Stimulated activated CD4-positive, alpha-beta T cell treated with anti-CD3 and anti-CD28 coated beads, TNF-alpha, amount 100 ng/mL, for 4 hours (primary cell): ENCODE measurements around the gene DHRS12.

Experiments used
- DNase-seq, 3 experiments: peaks; one replicate each; pipeline ENCODE4 v3.0.0-alpha.2; 2020; ENCODE audit warnings: low read depth in 3 of 3

Gene DHRS12, protein sequence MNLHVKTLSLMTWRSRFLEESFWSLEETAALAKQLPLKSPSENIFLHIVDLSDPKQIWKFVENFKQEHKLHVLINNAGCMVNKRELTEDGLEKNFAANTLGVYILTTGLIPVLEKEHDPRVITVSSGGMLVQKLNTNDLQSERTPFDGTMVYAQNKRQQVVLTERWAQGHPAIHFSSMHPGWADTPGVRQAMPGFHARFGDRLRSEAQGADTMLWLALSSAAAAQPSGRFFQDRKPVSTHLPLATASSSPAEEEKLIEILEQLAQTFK

GRCh38 chr13:51803422-51804294 lies at the start of gene DHRS12:
TSS of gene DHRS12 (minus strand) at chr13:51804163. CDS start at chr13:51799659, 4,504 bp downstream.
- DNase-seq = peak; percentile 70 to 77 (median 72)

GRCh38 chr13:51849145-51850101 lies 45.5 kb upstream of the DHRS12 start:
- no peak for DNase-seq

DNA sequence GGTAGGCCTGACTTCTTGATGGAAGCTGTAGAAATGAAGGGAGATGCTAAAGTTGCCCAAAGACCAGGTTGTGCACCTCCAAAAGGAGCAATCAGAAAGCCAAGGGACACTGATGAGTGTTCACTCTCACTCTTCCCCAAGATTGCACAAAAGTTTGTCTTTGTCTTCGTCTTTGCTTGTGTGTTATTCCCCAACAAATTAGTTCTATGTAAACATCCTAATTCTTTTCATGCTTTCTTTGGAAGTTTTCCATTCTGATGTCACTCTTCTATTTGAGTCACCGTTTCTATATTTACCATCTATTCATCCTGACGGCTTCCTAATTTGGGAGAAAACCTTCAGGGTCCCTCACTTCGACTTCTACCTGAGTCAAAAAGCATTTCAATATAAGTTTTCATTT lies 44.7 kb upstream of the DHRS12 start:
- no peak for DNase-seq

GRCh38 chr13:51846756-51847155 lies 42.8 kb upstream of the DHRS12 start:
- DNase-seq = no peak

DNA sequence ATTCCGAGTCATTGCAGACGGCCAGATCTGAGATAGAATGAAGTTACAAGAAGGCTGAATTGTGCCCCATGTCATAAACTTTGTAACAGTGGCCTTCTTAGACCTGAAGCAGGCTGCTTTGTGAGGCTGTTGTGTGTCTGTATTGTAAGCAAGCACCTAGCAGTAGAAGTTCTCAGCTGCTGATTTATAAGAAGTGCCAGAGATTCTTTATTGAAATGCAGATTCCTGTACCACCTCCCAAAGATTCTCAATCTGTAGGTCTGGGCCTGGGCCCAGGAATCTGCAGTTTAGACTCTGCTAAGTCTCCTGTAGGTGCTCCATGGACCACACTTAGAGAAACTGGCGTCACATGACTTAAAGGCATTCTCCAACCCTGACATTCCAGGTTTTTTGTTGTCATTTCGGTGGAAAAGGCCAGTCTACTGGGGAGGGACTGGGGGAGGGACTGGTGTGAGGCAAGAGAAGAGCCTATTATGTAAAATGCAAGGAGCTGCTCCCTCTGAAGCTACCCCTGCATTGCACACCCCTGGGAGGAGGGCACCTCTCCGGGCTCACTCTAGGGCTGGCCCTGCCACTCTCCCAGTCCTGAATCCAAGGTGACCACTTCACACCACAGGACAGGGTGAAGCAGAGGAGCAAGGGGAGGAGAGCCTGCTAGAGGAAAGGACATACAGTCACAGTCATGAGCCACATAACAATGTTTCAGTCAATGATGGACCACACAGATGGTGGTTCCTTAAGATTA lies 41.8 kb upstream of the DHRS12 start:
- DNase-seq = no peak

- DNase-seq = peak in 1 of 3 experiments; percentile 27
Observed at GRCh38 chr13:51844862-51845573, 41.1 kb upstream of the DHRS12 start, which contains the start of gene TMEM272. TSS of gene TMEM272 (minus strand) at chr13:51845177. CDS start at chr13:51838530, 6,647 bp downstream.

GRCh38 chr13:51843529-51843928 lies 39.6 kb upstream of the DHRS12 start:
- DNase-seq = no peak

GRCh38 chr13:51841732-51842131 lies 37.8 kb upstream of the DHRS12 start:
- DNase-seq = no peak

DNA sequence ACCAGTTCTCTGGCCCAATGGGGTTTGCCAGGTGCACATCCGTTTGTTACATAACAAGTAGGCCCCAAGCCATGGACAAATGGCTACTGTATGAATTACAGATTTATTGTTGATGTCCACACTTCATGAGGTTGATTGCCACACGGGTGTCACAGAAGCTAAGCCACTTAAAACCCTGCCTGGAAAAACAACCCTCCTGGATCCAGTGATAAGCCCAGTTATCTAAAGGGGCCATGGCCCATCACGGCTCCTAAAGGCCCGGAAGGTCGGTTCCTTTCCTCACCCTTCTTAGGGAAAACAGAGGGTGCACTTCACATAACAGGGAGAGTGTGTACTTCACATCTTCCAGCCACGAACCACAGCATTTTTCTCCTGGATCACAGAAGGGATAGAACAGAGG lies 37.0 kb upstream of the DHRS12 start:
- no peak for DNase-seq

DNA sequence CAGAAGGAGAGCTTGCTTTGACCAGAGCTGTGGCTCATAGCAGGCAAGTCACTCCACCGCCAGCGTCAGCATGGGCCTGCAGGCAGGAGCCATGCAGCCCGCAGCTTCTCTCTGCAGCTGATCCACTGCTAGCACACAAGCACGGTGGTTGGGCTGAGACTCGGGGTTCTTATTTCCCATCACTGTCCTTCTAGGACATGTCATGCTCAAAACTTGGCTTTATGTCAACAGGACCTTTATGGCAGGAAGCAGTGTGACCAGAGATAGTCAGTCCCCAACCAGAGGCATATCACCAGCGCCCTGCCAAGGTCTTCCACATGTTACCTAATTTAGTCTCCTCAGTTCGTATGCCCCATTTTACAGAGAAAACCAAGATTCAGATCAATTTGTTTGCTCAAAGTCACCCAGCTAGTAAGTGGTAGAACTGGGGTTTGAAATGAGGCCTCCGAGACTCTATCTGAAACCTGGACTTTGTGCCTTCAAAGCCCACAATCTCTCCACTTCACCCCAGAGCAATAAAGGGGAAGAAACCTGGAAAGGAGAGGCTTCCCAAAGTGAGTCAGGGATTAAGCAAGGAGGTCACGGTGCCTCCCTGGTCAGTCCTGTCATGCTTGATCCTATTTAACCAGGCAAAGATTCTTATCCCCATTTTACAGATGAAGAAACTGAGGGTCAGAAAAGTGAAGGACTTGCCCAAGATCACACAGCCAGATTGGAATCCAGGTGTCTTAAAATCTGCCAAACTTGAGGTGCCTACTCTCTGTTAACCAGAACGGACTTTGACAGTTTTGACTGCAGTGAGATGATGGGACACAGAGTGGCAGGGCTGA lies 36.0 kb upstream of the DHRS12 start:
- DNase-seq = no peak

DNA sequence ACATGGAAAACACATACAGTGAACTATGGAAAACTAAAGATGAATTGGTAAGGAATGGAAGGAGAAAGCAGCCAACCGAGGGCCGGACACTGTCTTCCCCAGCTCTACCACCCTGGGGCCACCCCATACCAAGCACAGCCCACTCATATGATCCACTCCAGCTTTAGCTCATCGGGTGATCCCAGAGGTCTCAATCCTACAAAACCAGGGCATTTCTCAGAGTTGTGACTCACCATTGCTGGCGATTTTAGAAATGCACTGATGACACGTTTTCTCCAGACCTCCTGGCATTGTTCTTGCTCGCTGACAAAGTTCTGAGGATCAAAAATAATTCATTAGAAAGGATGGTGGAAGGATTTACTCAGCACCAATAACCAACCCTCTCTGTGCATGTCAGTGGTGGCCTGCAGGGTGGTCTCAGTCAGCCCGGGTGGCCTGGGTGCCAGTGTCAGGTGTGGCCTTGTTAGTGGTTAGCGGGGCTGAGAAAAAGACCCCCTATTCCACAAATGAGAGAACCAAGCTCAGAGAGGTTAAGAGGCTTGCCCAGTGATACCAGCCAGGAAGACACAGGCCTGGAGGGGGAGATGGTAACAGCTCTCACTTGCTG lies 34.4 kb upstream of the DHRS12 start:
- DNase-seq = no peak

GRCh38 chr13:51837016-51837415 lies 33.1 kb upstream of the DHRS12 start:
- no peak for DNase-seq

- no peak for DNase-seq
Observed at GRCh38 chr13:51834581-51835171, 30.7 kb upstream of the DHRS12 start.

DNA sequence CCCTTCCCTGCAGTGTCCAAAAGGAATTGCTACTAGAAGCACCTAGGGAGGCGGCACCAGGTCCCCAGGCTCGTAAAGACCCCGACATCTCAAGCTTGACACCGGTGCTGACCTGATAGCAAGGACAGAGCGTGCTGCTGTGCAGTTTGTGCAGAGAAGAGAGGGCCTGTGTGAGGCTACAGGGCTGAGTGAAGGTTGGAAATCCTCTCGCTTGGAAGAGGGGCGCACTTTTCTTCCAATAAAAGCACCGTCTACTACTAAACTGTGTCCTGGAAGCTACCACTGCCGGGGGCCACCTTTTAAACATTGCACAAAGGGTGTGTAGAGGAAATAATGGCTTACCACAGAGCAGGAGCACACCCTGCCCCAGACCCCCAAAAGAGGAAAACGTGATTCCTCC lies 30.0 kb upstream of the DHRS12 start:
- DNase-seq = no peak

GRCh38 chr13:51832471-51833152 lies 28.6 kb upstream of the DHRS12 start:
- peak in 1 of 3 experiments; percentile 37 for DNase-seq

- no peak for DNase-seq
Observed at GRCh38 chr13:51831519-51831918, 27.6 kb upstream of the DHRS12 start.

- no peak for DNase-seq
Observed at GRCh38 chr13:51829568-51829899, 25.6 kb upstream of the DHRS12 start.
